ENCODE results near the gene PTPRD. TPM values are rescaled to one million over a fixed set of nuclear protein-coding genes. Genes with fewer than 3 reads are reported as not detected.

The PTPRD gene
- total RNA-seq, 1 experiment from 2014 or later: 0.02 TPM

- TF ChIP-seq ATF3 (IDR thresholded peaks at IDR 0.05) (no peak), EGR1 (IDR thresholded peaks at IDR 0.05; ENCODE audit: low read depth) (no peak), EZH2phosphoT487 (IDR thresholded peaks at IDR 0.05; ENCODE audit: borderline replicate concordance) (no peak), FOSL1 (IDR thresholded peaks at IDR 0.05; ENCODE audit: low read depth) (no peak), MAX (IDR thresholded peaks at IDR 0.05) (no peak), ZNF274 (IDR thresholded peaks at IDR 0.05; ENCODE audit: low read depth, low read length) (no peak), SP1 (IDR thresholded peaks at IDR 0.05; ENCODE audit: low read depth) (no peak), RAD21 (IDR thresholded peaks at IDR 0.05; ENCODE audit: low read depth) (no peak)
These were observed 1091.6 kb downstream of the PTPRD start (continued) for GRCh38 chr9:9521033-9521779.

- Histone ChIP-seq H3K4me3 (replicated peaks in 1 of 2; ENCODE audit: low read depth in 1 of 2, low read length in 2 of 2) (no peak overlapping the region), H2AFZ (ENCODE audit: low read depth, low read length, poor library complexity, severe bottlenecking) (no peak overlapping the region), H3K9me3 (ENCODE audit: control insufficient read depth in 1 of 2, insufficient read depth in 1 of 2, low read depth in 1 of 2, low read length in 2 of 2) (peaks cover 11 to 15% of the 10 kb centered on the region in 2 experiments; a peak in 3 of 4 replicates), H4K20me1 (ENCODE audit: insufficient read depth) (no peaks in the 10 kb centered on the region), H3K27ac (ENCODE audit: low read depth, low read length) (no peak overlapping the region), H3K27me3 (ENCODE audit: insufficient read depth, low read length) (no peaks in the 10 kb centered on the region), H3K9me2 (ENCODE audit: insufficient read depth) (no peaks in the 10 kb centered on the region), H3K4me2 (ENCODE audit: low read length) (no peak overlapping the region), H3K79me2 (ENCODE audit: insufficient read depth, low read length) (no peaks in the 10 kb centered on the region), H3K4me1 (ENCODE audit: control insufficient read depth in 1 of 2, insufficient read depth in 2 of 2, low read length in 2 of 2) (no peaks in the 10 kb centered on the region), H3K9ac (ENCODE audit: low read length) (no peak overlapping the region), H3K36me3 (ENCODE audit: control insufficient read depth in 1 of 2, insufficient read depth in 2 of 2, low read length in 2 of 2) (no peaks in the 10 kb centered on the region)
- ChIA-PET POLR2A (no interaction called here), CTCF (no interaction called here), RAD21 (ENCODE audit: low non-redundant PET in 1 of 2, low total read pairs in 2 of 2, uncharacterized antibody in 2 of 2, unreplicated experiment in 2 of 2) (no interaction called here)
- intact Hi-C loops (cut with micrococcal nuclease): no loop called here
- DNase-seq (ENCODE audit: low read depth, low spot score): no peak
- no peak for ATAC-seq
- no TSS peak for BruUV-seq (replicated peaks)
- TF ChIP-seq CBX3 (IDR thresholded peaks at IDR 0.05; ENCODE audit: low read depth) (no peak), EGR1 (IDR thresholded peaks at IDR 0.05; ENCODE audit: low read depth) (no peak), CTCF (IDR thresholded peaks at IDR 0.05 in 2 of 3, conservative IDR thresholded peaks at IDR 0.05 in 1 of 3; ENCODE audit: borderline replicate concordance in 1 of 3, insufficient read depth in 1 of 3, low read depth in 2 of 3, low read length in 2 of 3) (no peak), EZH2 (IDR thresholded peaks at IDR 0.05) (no peak), ATF3 (IDR thresholded peaks at IDR 0.05) (no peak), EZH2phosphoT487 (IDR thresholded peaks at IDR 0.05; ENCODE audit: borderline replicate concordance) (no peak), FOSL1 (IDR thresholded peaks at IDR 0.05; ENCODE audit: low read depth) (no peak), REST (IDR thresholded peaks at IDR 0.05; ENCODE audit: low read depth) (no peak), SP1 (IDR thresholded peaks at IDR 0.05; ENCODE audit: low read depth) (no peak), CEBPB (IDR thresholded peaks at IDR 0.05; ENCODE audit: low read depth) (no peak), ELF1 (IDR thresholded peaks at IDR 0.05; ENCODE audit: borderline replicate concordance, low read depth) (no peak), ZBTB33 (IDR thresholded peaks at IDR 0.05; ENCODE audit: extremely low read depth, insufficient replicate concordance, low read length) (no peak), RAD21 (IDR thresholded peaks at IDR 0.05; ENCODE audit: low read depth) (no peak), SRF (IDR thresholded peaks at IDR 0.05; ENCODE audit: low read depth) (no peak)
These were observed 1107.9 kb downstream of the PTPRD start for GRCh38 chr9:9504869-9505268.
